Activated CD4-positive, alpha-beta memory T cell treated with anti-CD3 and anti-CD28 coated beads, Interleukin-2, amount 10 ng/mL, durations not matched to agents 7 days and 5 days (primary cell): Measurements from ENCODE around the gene ETFA. TPM values are rescaled to one million over a fixed set of nuclear protein-coding genes. Genes with fewer than 3 reads are reported as not detected.
A peak's percentile ranks its signal among the peaks of the same experiment; 100 is the strongest.
"Not testable (repeated sequence)": the region's sequence is repeated elsewhere in the genome, so short reads cannot be mapped to it uniquely, and the experiment has no call there.

Experiments
- CTCF ChIA-PET: fragments of 350-600 bp; sonication (Branson Sonifier 250); formaldehyde crosslinking; loops from one replicate; lab custom pipeline; 2021; ENCODE audit warnings: antibody characterized with exemption, inconsistent platforms; lab: Charles Lee
- POLR2A ChIA-PET: fragments of 350-600 bp; sonication (Branson Sonifier 250); formaldehyde crosslinking; loops from one replicate; lab custom pipeline; 2021; ENCODE audit warnings: antibody characterized with exemption; lab: Charles Lee
- DNase-seq: peaks from one replicate; pipeline ENCODE4 v3.0.0-alpha.2; 2020
- H3K27ac Mint-ChIP-seq: one replicate; pipeline ENCODE4 v1.8.0; 2021; ENCODE audit warnings: mild to moderate bottlenecking, mixed read lengths
- H3K27me3 Mint-ChIP-seq: one replicate; pipeline ENCODE4 v1.8.0; 2021; ENCODE audit warnings: mixed read lengths
- H3K36me3 Mint-ChIP-seq: one replicate; pipeline ENCODE4 v1.8.0; 2021; ENCODE audit warnings: low read depth, mixed read lengths
- H3K4me1 Mint-ChIP-seq: one replicate; pipeline ENCODE4 v1.8.0; 2021; ENCODE audit warnings: mixed read lengths
- H3K4me3 Mint-ChIP-seq: one replicate; pipeline ENCODE4 v1.8.0; 2021; ENCODE audit warnings: mild to moderate bottlenecking, mixed read lengths
- H3K9me3 Mint-ChIP-seq: one replicate; pipeline ENCODE4 v1.8.0; 2021; ENCODE audit warnings: mixed read lengths
- total RNA-seq, 2 experiments: library from RNA; stranded (reverse); gene quantifications; one replicate each; pipeline ENCODE4 v1.2.3, GENCODE V29; 2021

The ETFA gene
- total RNA-seq, 2 experiments from 2014 or later, result 109 to 112 TPM

- Mint-ChIP-seq H3K27ac (no peak overlapping the region), H3K27me3 (peaks cover 46% of the 10 kb centered on the region), H3K4me3 (no peak overlapping the region), H3K36me3 (no peaks in the 10 kb centered on the region), H3K9me3 (no peaks in the 10 kb centered on the region), H3K4me1 (peaks cover under 1% of the 10 kb centered on the region)
- POLR2A ChIA-PET, result no interaction called here
- CTCF ChIA-PET, result interaction anchor here (1.4 kb wide), 1 partner anchor 138 kb away, joined by 5 read pairs; no protein-coding TSS in a partner anchor
- DNase-seq, result no peak
Measured at GRCh38 chr15:76328958-76329357, 17.7 kb upstream of the ETFA start.

- POLR2A ChIA-PET, result no interaction called here
- H3K27ac Mint-ChIP-seq, result no peak overlapping the region
- no peaks in the 10 kb centered on the region for H3K36me3 Mint-ChIP-seq
Measured at GRCh38 chr15:76328106-76328696, 16.9 kb upstream of the ETFA start.

GRCh38 chr15:76327191-76328105 is 16.2 kb upstream of the ETFA start:
- Mint-ChIP-seq H3K36me3 (no peaks in the 10 kb centered on the region), H3K4me1 (no peaks in the 10 kb centered on the region), H3K4me3 (no peak overlapping the region), H3K9me3 (no peaks in the 10 kb centered on the region), H3K27me3 (peaks cover 53% of the 10 kb centered on the region), H3K27ac (no peak overlapping the region)
- CTCF ChIA-PET, result no interaction called here
- DNase-seq, result no peak
- POLR2A ChIA-PET, result no interaction called here

More at GRCh38 chr15:76328106-76328696, 16.9 kb upstream of the ETFA start:
- Mint-ChIP-seq H3K9me3 (no peaks in the 10 kb centered on the region), H3K27me3 (peaks cover 50% of the 10 kb centered on the region), H3K4me1 (no peaks in the 10 kb centered on the region), H3K4me3 (no peak overlapping the region)
- CTCF ChIA-PET, result no interaction called here
- no peak for DNase-seq

GRCh38 chr15:76325704-76326103 is 14.4 kb upstream of the ETFA start:
- CTCF ChIA-PET, result no interaction called here

GRCh38 chr15:76324066-76324465 is 12.8 kb upstream of the ETFA start:
- no peaks in the 10 kb centered on the region for H3K36me3 Mint-ChIP-seq
- POLR2A ChIA-PET, result interaction anchor here (1.2 to 1.3 kb wide), 2 partner anchors 11 to 13 kb away, joined by 3 to 6 read pairs; partner anchors contain the start of gene ETFA
- no peaks in the 10 kb centered on the region for H3K4me1 Mint-ChIP-seq
- H3K9me3 Mint-ChIP-seq, result no peaks in the 10 kb centered on the region
- H3K27ac Mint-ChIP-seq, result no peak overlapping the region
- CTCF ChIA-PET, result no interaction called here
- H3K4me3 Mint-ChIP-seq, result no peak overlapping the region
- H3K27me3 Mint-ChIP-seq, result peaks cover 45% of the 10 kb centered on the region
- no peak for DNase-seq

More at GRCh38 chr15:76325704-76326103, 14.4 kb upstream of the ETFA start:
- POLR2A ChIA-PET, result interaction anchor here (1.0 kb wide), 1 partner anchor 11 kb away, joined by 3 read pairs; the partner anchor contains the start of gene ISL2
- no peaks in the 10 kb centered on the region for H3K36me3 Mint-ChIP-seq
- no peak overlapping the region for H3K27ac Mint-ChIP-seq
- H3K9me3 Mint-ChIP-seq, result no peaks in the 10 kb centered on the region
- no peak overlapping the region for H3K4me3 Mint-ChIP-seq
- H3K27me3 Mint-ChIP-seq, result peaks cover 55% of the 10 kb centered on the region
- no peaks in the 10 kb centered on the region for H3K4me1 Mint-ChIP-seq
- no peak for DNase-seq

- CTCF ChIA-PET, result no interaction called here
- peaks cover 32% of the 10 kb centered on the region for H3K27me3 Mint-ChIP-seq
- no peak overlapping the region for H3K4me3 Mint-ChIP-seq
- no peaks in the 10 kb centered on the region for H3K9me3 Mint-ChIP-seq
- no peaks in the 10 kb centered on the region for H3K4me1 Mint-ChIP-seq
- no peaks in the 10 kb centered on the region for H3K36me3 Mint-ChIP-seq
- POLR2A ChIA-PET, result no interaction called here
- DNase-seq, result no peak
- H3K27ac Mint-ChIP-seq, result no peak overlapping the region
Measured at GRCh38 chr15:76321602-76322001, 10.3 kb upstream of the ETFA start.

GRCh38 chr15:76321171-76321570 is 9.9 kb upstream of the ETFA start:
- H3K9me3 Mint-ChIP-seq, result no peaks in the 10 kb centered on the region
- H3K27ac Mint-ChIP-seq, result no peak overlapping the region
- peaks cover 31% of the 10 kb centered on the region for H3K27me3 Mint-ChIP-seq
- H3K4me1 Mint-ChIP-seq, result no peaks in the 10 kb centered on the region
- no peak overlapping the region for H3K4me3 Mint-ChIP-seq
- DNase-seq, result no peak
- POLR2A ChIA-PET, result no interaction called here
- no peaks in the 10 kb centered on the region for H3K36me3 Mint-ChIP-seq
- CTCF ChIA-PET, result no interaction called here

GRCh38 chr15:76320012-76320411 is 8.7 kb upstream of the ETFA start:
- no peaks in the 10 kb centered on the region for H3K4me1 Mint-ChIP-seq
- H3K9me3 Mint-ChIP-seq, result no peaks in the 10 kb centered on the region
- H3K27ac Mint-ChIP-seq, result no peak overlapping the region
- peaks cover 23% of the 10 kb centered on the region for H3K27me3 Mint-ChIP-seq
- CTCF ChIA-PET, result no interaction called here
- H3K4me3 Mint-ChIP-seq, result no peak overlapping the region
- POLR2A ChIA-PET, result no interaction called here
- H3K36me3 Mint-ChIP-seq, result no peaks in the 10 kb centered on the region
- no peak for DNase-seq

- ChIA-PET CTCF (interaction anchor here (0.6 kb wide), 1 partner anchor 52 kb away, joined by 4 read pairs; no protein-coding TSS in a partner anchor), POLR2A (interaction anchor here (1.1 kb wide), 1 partner anchor 10 kb away, joined by 6 read pairs; no protein-coding TSS in a partner anchor)
- no peak for DNase-seq
- H3K36me3 Mint-ChIP-seq, result peaks cover 3% of the 10 kb centered on the region
- no peaks in the 10 kb centered on the region for H3K9me3 Mint-ChIP-seq
- H3K27ac Mint-ChIP-seq, result no peak overlapping the region
- H3K27me3 Mint-ChIP-seq, result peaks cover 5% of the 10 kb centered on the region
- no peak overlapping the region for H3K4me3 Mint-ChIP-seq
- H3K4me1 Mint-ChIP-seq, result peaks cover 25% of the 10 kb centered on the region
Measured at GRCh38 chr15:76313731-76314130, 2.5 kb upstream of the ETFA start.

GRCh38 chr15:76313175-76313567 is 1.9 kb upstream of the ETFA start:
- H3K9me3 Mint-ChIP-seq, DNase-seq, H3K27ac Mint-ChIP-seq, H3K27me3 Mint-ChIP-seq, H3K36me3 Mint-ChIP-seq: not testable (repeated sequence)
- peak overlapping the region; percentile 33 for H3K4me3 Mint-ChIP-seq
- ChIA-PET CTCF (interaction anchor here (0.6 kb wide), 1 partner anchor 51 kb away, joined by 4 read pairs; no protein-coding TSS in a partner anchor), POLR2A (interaction anchor here (1.1 kb wide), 1 partner anchor 10 kb away, joined by 6 read pairs; no protein-coding TSS in a partner anchor)
- peaks cover 26% of the 10 kb centered on the region for H3K4me1 Mint-ChIP-seq

GRCh38 chr15:76312540-76313174 is 1.4 kb upstream of the ETFA start:
- peaks cover 3% of the 10 kb centered on the region for H3K27me3 Mint-ChIP-seq
- CTCF ChIA-PET, result no interaction called here
- DNase-seq, result no peak
- H3K9me3 Mint-ChIP-seq, result no peaks in the 10 kb centered on the region
- H3K4me3 Mint-ChIP-seq, result peak overlapping the region; percentile 33
- POLR2A ChIA-PET, result interaction anchor here (1.1 kb wide), 1 partner anchor 11 kb away, joined by 6 read pairs; no protein-coding TSS in a partner anchor
- H3K27ac Mint-ChIP-seq, result peak overlapping the region; percentile 11
- H3K4me1 Mint-ChIP-seq, result peaks cover 26% of the 10 kb centered on the region
- peaks cover 3% of the 10 kb centered on the region for H3K36me3 Mint-ChIP-seq

GRCh38 chr15:76310475-76311099 is 682 bp downstream of the ETFA start:
- Mint-ChIP-seq H3K27ac (peak overlapping the region; percentile 76), H3K36me3 (peaks cover 3% of the 10 kb centered on the region), H3K9me3 (no peaks in the 10 kb centered on the region), H3K4me3 (peak overlapping the region; percentile 89), H3K27me3 (peaks cover 3% of the 10 kb centered on the region), H3K4me1 (peaks cover 26% of the 10 kb centered on the region)
- ChIA-PET CTCF (interaction anchor here (0.5 to 2.4 kb wide), 4 partner anchors 23 to 1204 kb away, joined by 3 to 10 read pairs (median 3); partner anchors contain the start of gene ISL2), POLR2A (interaction anchor here (0.8 to 2.1 kb wide), 4 partner anchors 17 to 35 kb away, joined by 4 to 13 read pairs (median 5); partner anchors contain the start of gene ISL2)
- DNase-seq, result no peak
